ENCODE data around the gene ZNF76. TPM values are rescaled to one million over a fixed set of nuclear protein-coding genes. Genes with fewer than 3 reads are reported as not detected.

The ZNF76 gene
- polyA plus RNA-seq, 1 of the 3 experiments (the other 2 are of a cell fraction) = 19.7 TPM

DNA sequence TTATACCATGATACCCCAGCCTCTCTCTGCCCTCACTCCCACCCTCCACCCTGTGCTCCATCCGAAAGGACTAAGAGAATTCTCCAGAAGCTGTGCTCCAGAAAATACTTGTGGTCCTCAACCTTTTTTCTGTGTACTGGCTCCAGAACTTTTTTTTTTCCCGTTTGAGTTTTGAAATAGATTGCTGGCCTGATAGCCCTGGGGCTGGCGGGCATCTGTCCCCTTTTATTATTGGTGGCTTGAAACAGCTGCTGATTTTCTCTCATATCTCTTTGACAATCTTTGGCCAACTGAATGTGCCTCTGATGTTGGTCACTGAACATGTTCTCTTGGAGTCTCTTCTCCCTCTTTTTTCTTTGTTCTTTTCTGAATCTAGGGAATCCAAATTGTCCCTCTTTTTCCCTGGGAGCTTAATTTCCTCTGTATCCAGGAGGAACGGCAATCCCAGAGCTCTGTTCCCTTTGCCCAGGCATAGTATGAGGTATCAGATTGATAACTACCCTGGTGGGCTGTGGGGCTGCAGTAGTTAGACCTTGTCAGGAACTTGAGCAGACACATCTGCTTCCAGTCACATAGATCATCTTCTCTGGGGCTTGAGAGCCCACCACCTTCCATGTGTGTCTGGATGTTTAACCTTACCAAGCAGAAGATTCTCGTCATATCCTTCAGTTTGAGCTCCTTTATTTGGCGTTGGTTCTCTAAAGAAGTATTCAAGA lies 84.5 kb downstream of the ZNF76 start:
- peak overlapping the region; percentile 74 to 85 for H3K4me3 ChIP-seq (ENCODE audit: low read depth in 2 of 2, low read length in 1 of 2)
- H3K36me3 ChIP-seq (replicated peaks in 1 of 2; ENCODE audit: control insufficient read depth in 1 of 2, insufficient read depth in 2 of 2, low read length in 1 of 2) = peaks cover 3 to 9% of the 10 kb centered on the region in 2 experiments
- DNase-seq = peak; percentile 68
- H3K9me3 ChIP-seq = no peaks in the 10 kb centered on the region
- no peak overlapping the region for H2AFZ ChIP-seq (ENCODE audit: low read depth)
- CTCF ChIA-PET = interaction anchor here (0.6 to 6.9 kb wide), 21 partner anchors 10 to 392 kb away, joined by 3 to 186 read pairs (median 5); partner anchors contain the start of genes FANCE and RPL10A
- no peaks in the 10 kb centered on the region for H3K27me3 ChIP-seq (ENCODE audit: insufficient read depth)
- peaks cover 4% of the 10 kb centered on the region for H3F3A ChIP-seq (replicated peaks; ENCODE audit: insufficient read depth)
- POLR2A ChIA-PET = interaction anchor here (0.8 to 1.4 kb wide), 5 partner anchors 27 to 388 kb away, joined by 3 to 5 read pairs (median 4); partner anchors contain the start of gene RPL10A
- 42% methylated on average over 6 of the region's 6 CpGs for WGBS (ENCODE audit: low lambda C conversion rate)
- peaks cover 53% of the 10 kb centered on the region for H3K79me2 ChIP-seq (ENCODE audit: insufficient read depth)
- peaks cover 10% of the 10 kb centered on the region; the same call in 1 of the 2 replicates for H4K20me1 ChIP-seq (ENCODE audit: insufficient read depth)
- H3K4me2 ChIP-seq = peak overlapping the region; percentile 96
- H3K9me2 ChIP-seq = no peaks in the 10 kb centered on the region
- H3K9ac ChIP-seq = peak overlapping the region; percentile 80; the same call in 1 of the 2 replicates
- H3K4me1 ChIP-seq (ENCODE audit: control insufficient read depth in 1 of 2, insufficient read depth in 2 of 2, low read depth in 1 of 2, low read length in 1 of 2) = peaks cover 0 to 23% of the 10 kb centered on the region in 2 experiments; a peak in 2 of 4 replicates
- H3K27ac ChIP-seq (ENCODE audit: low read depth in 2 of 2, low read length in 1 of 2) = peak overlapping the region; percentile 45 to 87; a peak in 3 of 4 replicates
- TF ChIP-seq, protein P1, sequence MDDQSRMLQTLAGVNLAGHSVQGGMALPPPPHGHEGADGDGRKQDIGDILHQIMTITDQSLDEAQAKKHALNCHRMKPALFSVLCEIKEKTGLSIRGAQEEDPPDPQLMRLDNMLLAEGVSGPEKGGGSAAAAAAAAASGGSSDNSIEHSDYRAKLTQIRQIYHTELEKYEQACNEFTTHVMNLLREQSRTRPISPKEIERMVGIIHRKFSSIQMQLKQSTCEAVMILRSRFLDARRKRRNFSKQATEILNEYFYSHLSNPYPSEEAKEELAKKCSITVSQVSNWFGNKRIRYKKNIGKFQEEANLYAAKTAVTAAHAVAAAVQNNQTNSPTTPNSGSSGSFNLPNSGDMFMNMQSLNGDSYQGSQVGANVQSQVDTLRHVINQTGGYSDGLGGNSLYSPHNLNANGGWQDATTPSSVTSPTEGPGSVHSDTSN (IDR thresholded peaks at IDR 0.05) = 0 out of 2 replicates have a peak, but pooled peaks have one; percentile 9
- TF ChIP-seq MXI1 (IDR thresholded peaks at IDR 0.05; ENCODE audit: low read depth, low read length) (no peak), RXRA (IDR thresholded peaks at IDR 0.05; ENCODE audit: borderline replicate concordance, low read depth) (no peak), FOXM1 (IDR thresholded peaks at IDR 0.05; ENCODE audit: low read depth) (no peak), MEF2A (IDR thresholded peaks at IDR 0.05; ENCODE audit: borderline replicate concordance, low read depth) (no peak), CHD2 (IDR thresholded peaks at IDR 0.05; ENCODE audit: low read length, partially characterized antibody) (peak; percentile 64), POLR2AphosphoS5 (IDR thresholded peaks at IDR 0.05; ENCODE audit: low read depth, low read length) (no peak), TEAD4 (IDR thresholded peaks at IDR 0.05; ENCODE audit: borderline replicate concordance, insufficient read depth) (no peak), EP300 (IDR thresholded peaks at IDR 0.05; ENCODE audit: borderline replicate concordance in 1 of 2, low read depth in 1 of 2, low read length in 1 of 2) (peak in 1 of 2 experiments; percentile 77; a peak in 1 of 4 replicates), FOXJ3 (CRISPR knock-in tag; IDR thresholded peaks at IDR 0.05) (peak; percentile 42; the same call in 1 of the 2 replicates), NFIC (IDR thresholded peaks at IDR 0.05; ENCODE audit: borderline replicate concordance) (no peak; the same call in 1 of the 2 replicates), RCOR1 (IDR thresholded peaks at IDR 0.05; ENCODE audit: low read length) (peak; percentile 64; the same call in 1 of the 2 replicates), ELF1 (IDR thresholded peaks at IDR 0.05) (no peak), GATA2 (CRISPR knock-in tag; IDR thresholded peaks at IDR 0.05) (peak; percentile 90), TAF1 (IDR thresholded peaks at IDR 0.05; ENCODE audit: borderline replicate concordance, low read depth, low read length) (no peak)
- TF ChIP-seq, protein P2, sequence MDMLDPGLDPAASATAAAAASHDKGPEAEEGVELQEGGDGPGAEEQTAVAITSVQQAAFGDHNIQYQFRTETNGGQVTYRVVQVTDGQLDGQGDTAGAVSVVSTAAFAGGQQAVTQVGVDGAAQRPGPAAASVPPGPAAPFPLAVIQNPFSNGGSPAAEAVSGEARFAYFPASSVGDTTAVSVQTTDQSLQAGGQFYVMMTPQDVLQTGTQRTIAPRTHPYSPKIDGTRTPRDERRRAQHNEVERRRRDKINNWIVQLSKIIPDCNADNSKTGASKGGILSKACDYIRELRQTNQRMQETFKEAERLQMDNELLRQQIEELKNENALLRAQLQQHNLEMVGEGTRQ (IDR thresholded peaks at IDR 0.05; ENCODE audit: borderline replicate concordance, low read depth, low read length) = no peak
- TF ChIP-seq, protein P3, sequence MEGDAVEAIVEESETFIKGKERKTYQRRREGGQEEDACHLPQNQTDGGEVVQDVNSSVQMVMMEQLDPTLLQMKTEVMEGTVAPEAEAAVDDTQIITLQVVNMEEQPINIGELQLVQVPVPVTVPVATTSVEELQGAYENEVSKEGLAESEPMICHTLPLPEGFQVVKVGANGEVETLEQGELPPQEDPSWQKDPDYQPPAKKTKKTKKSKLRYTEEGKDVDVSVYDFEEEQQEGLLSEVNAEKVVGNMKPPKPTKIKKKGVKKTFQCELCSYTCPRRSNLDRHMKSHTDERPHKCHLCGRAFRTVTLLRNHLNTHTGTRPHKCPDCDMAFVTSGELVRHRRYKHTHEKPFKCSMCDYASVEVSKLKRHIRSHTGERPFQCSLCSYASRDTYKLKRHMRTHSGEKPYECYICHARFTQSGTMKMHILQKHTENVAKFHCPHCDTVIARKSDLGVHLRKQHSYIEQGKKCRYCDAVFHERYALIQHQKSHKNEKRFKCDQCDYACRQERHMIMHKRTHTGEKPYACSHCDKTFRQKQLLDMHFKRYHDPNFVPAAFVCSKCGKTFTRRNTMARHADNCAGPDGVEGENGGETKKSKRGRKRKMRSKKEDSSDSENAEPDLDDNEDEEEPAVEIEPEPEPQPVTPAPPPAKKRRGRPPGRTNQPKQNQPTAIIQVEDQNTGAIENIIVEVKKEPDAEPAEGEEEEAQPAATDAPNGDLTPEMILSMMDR (IDR thresholded peaks at IDR 0.05) = no peak
- TF ChIP-seq, protein P4, sequence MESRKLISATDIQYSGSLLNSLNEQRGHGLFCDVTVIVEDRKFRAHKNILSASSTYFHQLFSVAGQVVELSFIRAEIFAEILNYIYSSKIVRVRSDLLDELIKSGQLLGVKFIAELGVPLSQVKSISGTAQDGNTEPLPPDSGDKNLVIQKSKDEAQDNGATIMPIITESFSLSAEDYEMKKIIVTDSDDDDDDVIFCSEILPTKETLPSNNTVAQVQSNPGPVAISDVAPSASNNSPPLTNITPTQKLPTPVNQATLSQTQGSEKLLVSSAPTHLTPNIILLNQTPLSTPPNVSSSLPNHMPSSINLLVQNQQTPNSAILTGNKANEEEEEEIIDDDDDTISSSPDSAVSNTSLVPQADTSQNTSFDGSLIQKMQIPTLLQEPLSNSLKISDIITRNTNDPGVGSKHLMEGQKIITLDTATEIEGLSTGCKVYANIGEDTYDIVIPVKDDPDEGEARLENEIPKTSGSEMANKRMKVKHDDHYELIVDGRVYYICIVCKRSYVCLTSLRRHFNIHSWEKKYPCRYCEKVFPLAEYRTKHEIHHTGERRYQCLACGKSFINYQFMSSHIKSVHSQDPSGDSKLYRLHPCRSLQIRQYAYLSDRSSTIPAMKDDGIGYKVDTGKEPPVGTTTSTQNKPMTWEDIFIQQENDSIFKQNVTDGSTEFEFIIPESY (IDR thresholded peaks at IDR 0.05; ENCODE audit: borderline replicate concordance, low read depth) = no peak
- TF ChIP-seq, protein P5, sequence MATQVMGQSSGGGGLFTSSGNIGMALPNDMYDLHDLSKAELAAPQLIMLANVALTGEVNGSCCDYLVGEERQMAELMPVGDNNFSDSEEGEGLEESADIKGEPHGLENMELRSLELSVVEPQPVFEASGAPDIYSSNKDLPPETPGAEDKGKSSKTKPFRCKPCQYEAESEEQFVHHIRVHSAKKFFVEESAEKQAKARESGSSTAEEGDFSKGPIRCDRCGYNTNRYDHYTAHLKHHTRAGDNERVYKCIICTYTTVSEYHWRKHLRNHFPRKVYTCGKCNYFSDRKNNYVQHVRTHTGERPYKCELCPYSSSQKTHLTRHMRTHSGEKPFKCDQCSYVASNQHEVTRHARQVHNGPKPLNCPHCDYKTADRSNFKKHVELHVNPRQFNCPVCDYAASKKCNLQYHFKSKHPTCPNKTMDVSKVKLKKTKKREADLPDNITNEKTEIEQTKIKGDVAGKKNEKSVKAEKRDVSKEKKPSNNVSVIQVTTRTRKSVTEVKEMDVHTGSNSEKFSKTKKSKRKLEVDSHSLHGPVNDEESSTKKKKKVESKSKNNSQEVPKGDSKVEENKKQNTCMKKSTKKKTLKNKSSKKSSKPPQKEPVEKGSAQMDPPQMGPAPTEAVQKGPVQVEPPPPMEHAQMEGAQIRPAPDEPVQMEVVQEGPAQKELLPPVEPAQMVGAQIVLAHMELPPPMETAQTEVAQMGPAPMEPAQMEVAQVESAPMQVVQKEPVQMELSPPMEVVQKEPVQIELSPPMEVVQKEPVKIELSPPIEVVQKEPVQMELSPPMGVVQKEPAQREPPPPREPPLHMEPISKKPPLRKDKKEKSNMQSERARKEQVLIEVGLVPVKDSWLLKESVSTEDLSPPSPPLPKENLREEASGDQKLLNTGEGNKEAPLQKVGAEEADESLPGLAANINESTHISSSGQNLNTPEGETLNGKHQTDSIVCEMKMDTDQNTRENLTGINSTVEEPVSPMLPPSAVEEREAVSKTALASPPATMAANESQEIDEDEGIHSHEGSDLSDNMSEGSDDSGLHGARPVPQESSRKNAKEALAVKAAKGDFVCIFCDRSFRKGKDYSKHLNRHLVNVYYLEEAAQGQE (IDR thresholded peaks at IDR 0.05; ENCODE audit: low read depth, low read length) = no peak
- TF ChIP-seq, protein P6, sequence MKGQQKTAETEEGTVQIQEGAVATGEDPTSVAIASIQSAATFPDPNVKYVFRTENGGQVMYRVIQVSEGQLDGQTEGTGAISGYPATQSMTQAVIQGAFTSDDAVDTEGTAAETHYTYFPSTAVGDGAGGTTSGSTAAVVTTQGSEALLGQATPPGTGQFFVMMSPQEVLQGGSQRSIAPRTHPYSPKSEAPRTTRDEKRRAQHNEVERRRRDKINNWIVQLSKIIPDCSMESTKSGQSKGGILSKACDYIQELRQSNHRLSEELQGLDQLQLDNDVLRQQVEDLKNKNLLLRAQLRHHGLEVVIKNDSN (IDR thresholded peaks at IDR 0.05; ENCODE audit: borderline replicate concordance, low read depth) = no peak

All from SK-N-SH (cell line).